Astrocyte (in vitro differentiated cells and primary cell): ENCODE data around the gene CFAP298. TPM values are rescaled to one million over a fixed set of nuclear protein-coding genes. Genes with fewer than 3 reads are reported as not detected.
A peak's percentile ranks its signal among the peaks of the same experiment; 100 is the strongest.

Experiments used
- DNase-seq: peaks from one replicate; pipeline ENCODE4 v3.0.0-alpha.2; 2010; ENCODE audit warnings: low read depth
- FAIRE-seq: peaks from 2 replicates; lab custom pipeline; 2011; peaks lifted over from hg19 to GRCh38; lab: Jason Lieb, UNC
- H2AFZ ChIP-seq: 2 replicates; pipeline ENCODE4 v1.6.0; 2012; ENCODE audit warnings: low read depth, low read length, inconsistent platforms
- H3K27ac ChIP-seq: 2 replicates; pipeline ENCODE4 v1.5.1; 2011; ENCODE audit warnings: low read depth, low read length, inconsistent platforms
- H3K27me3 ChIP-seq: 2 replicates; pipeline ENCODE4 v1.6.0; 2011; ENCODE audit warnings: low read length, inconsistent platforms; ENCODE audit not compliant: insufficient read depth
- H3K36me3 ChIP-seq: 2 replicates; pipeline ENCODE4 v1.5.1; 2011; ENCODE audit warnings: low read length, inconsistent platforms; ENCODE audit not compliant: insufficient read depth
- H3K4me1 ChIP-seq: 2 replicates; pipeline ENCODE4 v1.5.1; 2011; ENCODE audit warnings: low read length, inconsistent platforms; ENCODE audit not compliant: insufficient read depth
- H3K4me2 ChIP-seq: 2 replicates; pipeline ENCODE4 v1.6.0; 2012; ENCODE audit warnings: low read length, inconsistent platforms
- H3K4me3 ChIP-seq: 2 replicates; pipeline ENCODE4 v1.5.1; 2011; ENCODE audit warnings: low read depth, mild to moderate bottlenecking, low read length, inconsistent platforms; ENCODE audit not compliant: insufficient read depth
- H3K79me2 ChIP-seq: 2 replicates; pipeline ENCODE4 v1.6.0; 2012; ENCODE audit warnings: mild to moderate bottlenecking, low read length, inconsistent platforms; ENCODE audit not compliant: insufficient read depth
- H3K9ac ChIP-seq: 2 replicates; pipeline ENCODE4 v1.6.0; 2012; ENCODE audit warnings: mild to moderate bottlenecking, low read length, inconsistent platforms
- H3K9me3 ChIP-seq: 2 replicates; pipeline ENCODE4 v1.5.1; 2012; ENCODE audit warnings: low read depth, mild to moderate bottlenecking, low read length, inconsistent platforms; ENCODE audit not compliant: insufficient read depth
- H4K20me1 ChIP-seq: 2 replicates; pipeline ENCODE4 v1.6.0; 2012; ENCODE audit warnings: low read length, inconsistent platforms; ENCODE audit not compliant: insufficient read depth
- H3K27ac Mint-ChIP-seq: one replicate; pipeline ENCODE4 v1.8.0; 2021; ENCODE audit warnings: mild to moderate bottlenecking, mixed read lengths; ENCODE audit not compliant: unreplicated experiment
- H3K27me3 Mint-ChIP-seq: one replicate; pipeline ENCODE4 v1.8.0; 2021; ENCODE audit warnings: low read depth, mixed read lengths; ENCODE audit not compliant: unreplicated experiment
- H3K36me3 Mint-ChIP-seq: one replicate; pipeline ENCODE4 v1.8.0; 2021; ENCODE audit warnings: low read depth, mixed read lengths; ENCODE audit not compliant: unreplicated experiment
- H3K4me1 Mint-ChIP-seq: one replicate; pipeline ENCODE4 v1.8.0; 2021; ENCODE audit warnings: low read depth, mixed read lengths; ENCODE audit not compliant: unreplicated experiment
- H3K4me3 Mint-ChIP-seq: one replicate; pipeline ENCODE4 v1.8.0; 2021; ENCODE audit warnings: mild to moderate bottlenecking, moderate library complexity, mixed read lengths; ENCODE audit not compliant: unreplicated experiment
- H3K9me3 Mint-ChIP-seq: one replicate; pipeline ENCODE4 v1.8.0; 2021; ENCODE audit warnings: mild to moderate bottlenecking, mixed read lengths; ENCODE audit not compliant: unreplicated experiment
- EZH2 ChIP-seq: IDR thresholded peaks from 2 replicates; pipeline ENCODE4 v1.6.1; 2012; ENCODE audit warnings: mild to moderate bottlenecking, low read length, inconsistent platforms; ENCODE audit not compliant: insufficient read depth
- total RNA-seq: library from RNA; stranded (reverse); gene quantifications from 2 replicates; pipeline ENCODE4 v1.2.1, GENCODE V29; 2021
- TF ChIP-seq, protein P1 (sequence below): IDR thresholded peaks from 2 replicates; pipeline ENCODE4 v1.5.1; 2011; ENCODE audit warnings: low read depth, mild to moderate bottlenecking, inconsistent platforms, low read length, moderate library complexity; ENCODE audit not compliant: insufficient read depth

Gene CFAP298
- total RNA-seq, 1 donor from 2014 or later: 28.7 TPM

DNA sequence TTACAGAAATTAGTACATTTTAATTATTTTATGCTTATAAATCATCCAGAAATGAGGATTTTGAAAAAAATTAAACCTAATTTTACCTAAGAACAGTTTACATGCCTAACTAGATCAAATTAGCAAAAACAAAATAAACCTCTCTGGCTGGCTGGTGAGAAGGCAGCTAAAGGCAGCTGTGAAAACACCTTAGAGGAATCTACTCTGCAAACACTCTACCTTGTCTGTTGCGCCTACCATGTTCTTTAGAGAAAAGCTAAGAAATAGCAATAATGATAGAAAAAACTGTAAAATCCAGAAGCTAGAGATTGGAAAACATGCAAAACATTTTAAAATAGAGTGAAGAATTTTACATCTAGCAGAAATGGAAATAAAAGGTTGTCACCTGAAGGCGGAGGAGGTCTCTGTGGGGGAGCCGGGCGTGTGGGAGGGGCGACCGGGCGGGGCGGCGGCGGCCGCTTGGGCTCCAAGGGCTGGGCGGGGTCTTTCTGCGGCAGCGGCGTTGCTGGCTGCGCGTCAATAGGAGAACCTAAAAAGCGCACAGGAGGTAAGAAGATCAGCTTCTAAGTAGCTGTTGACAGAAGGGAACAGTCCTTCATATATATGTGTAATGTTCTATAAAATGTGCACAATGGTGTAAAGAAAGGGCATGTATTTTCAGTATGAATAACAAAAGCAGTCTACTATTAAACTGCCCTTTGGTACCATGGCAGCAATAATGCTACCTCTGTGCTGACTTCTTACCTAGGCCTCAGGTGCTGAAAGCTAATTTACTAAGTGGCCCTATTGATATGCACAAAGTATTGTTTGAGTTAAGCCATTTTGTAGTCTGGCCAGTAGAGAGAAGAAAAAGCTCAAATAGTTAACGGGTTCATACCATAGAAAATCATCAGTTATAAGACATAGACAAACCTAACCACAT lies 33.3 kb upstream of the CFAP298 start:
- no peaks in the 10 kb centered on the region for H3K9me3 Mint-ChIP-seq

DNA sequence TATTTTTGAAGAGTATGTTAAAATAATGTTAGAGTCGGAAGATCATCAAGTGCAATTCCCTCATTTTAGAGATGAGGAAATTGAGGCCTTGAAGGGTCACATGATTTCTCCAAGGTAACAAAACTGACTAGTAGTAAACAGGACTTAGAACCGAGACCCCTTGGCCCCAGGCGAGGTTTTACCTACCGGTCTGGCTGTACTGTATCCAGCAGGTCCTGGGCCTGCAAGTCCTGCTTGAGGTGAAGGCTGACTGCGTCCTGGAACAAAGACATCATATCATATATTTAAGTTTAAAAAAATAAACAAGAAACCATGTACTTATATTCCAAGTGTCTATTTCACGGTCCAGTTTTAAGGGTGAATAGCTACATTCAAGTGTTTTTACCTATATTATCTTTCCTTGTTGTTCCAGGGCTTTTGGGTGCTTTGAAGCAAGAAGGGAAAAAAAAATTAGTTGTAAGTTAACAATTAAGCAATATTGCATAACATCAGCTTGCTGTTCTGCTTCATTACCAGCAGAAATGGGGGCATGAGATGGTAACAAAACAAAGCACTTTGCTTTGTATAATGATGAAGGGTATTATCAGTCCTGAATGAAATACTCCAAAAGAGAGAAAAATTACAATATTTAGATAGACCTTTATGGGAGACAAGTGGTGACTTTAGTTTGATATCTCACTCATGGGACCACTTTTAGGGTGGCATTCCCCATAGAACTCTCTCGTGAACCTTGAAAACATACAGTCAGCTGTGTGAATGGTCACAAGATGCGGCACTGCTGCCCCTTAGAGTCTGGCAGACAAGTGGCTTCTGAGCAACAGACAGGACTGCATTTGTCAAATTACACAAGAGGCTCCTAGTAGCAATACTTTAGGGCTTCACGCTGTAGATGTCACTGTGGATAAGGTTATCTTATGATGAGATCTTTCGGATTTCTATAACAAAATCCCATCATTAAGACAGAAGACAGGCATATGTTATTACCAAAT lies 29.8 kb upstream of the CFAP298 start:
- peaks cover 7% of the 10 kb centered on the region for H3K36me3 Mint-ChIP-seq
- Histone ChIP-seq H3K27me3 (no peaks in the 10 kb centered on the region), H3K79me2 (no peaks in the 10 kb centered on the region), H3K4me2 (no peak overlapping the region), H2AFZ (no peak overlapping the region), H3K9ac (no peak overlapping the region), H3K36me3 (peaks cover 11% of the 10 kb centered on the region), H3K27ac (no peak overlapping the region), H3K4me1 (no peaks in the 10 kb centered on the region), H3K9me3 (no peaks in the 10 kb centered on the region), H4K20me1 (no peaks in the 10 kb centered on the region), H3K4me3 (no peak overlapping the region)
- peaks cover 2% of the 10 kb centered on the region for H3K4me1 Mint-ChIP-seq
- no peak for DNase-seq
- no peak overlapping the region for H3K27ac Mint-ChIP-seq
- no peaks in the 10 kb centered on the region for H3K27me3 Mint-ChIP-seq
- H3K4me3 Mint-ChIP-seq: no peak overlapping the region
- no peaks in the 10 kb centered on the region for H3K9me3 Mint-ChIP-seq
- no peak for FAIRE-seq
- TF ChIP-seq, protein P1, sequence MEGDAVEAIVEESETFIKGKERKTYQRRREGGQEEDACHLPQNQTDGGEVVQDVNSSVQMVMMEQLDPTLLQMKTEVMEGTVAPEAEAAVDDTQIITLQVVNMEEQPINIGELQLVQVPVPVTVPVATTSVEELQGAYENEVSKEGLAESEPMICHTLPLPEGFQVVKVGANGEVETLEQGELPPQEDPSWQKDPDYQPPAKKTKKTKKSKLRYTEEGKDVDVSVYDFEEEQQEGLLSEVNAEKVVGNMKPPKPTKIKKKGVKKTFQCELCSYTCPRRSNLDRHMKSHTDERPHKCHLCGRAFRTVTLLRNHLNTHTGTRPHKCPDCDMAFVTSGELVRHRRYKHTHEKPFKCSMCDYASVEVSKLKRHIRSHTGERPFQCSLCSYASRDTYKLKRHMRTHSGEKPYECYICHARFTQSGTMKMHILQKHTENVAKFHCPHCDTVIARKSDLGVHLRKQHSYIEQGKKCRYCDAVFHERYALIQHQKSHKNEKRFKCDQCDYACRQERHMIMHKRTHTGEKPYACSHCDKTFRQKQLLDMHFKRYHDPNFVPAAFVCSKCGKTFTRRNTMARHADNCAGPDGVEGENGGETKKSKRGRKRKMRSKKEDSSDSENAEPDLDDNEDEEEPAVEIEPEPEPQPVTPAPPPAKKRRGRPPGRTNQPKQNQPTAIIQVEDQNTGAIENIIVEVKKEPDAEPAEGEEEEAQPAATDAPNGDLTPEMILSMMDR: no peak
- TF ChIP-seq EZH2: no peak

More for the DNA sequence above, 33.3 kb upstream of the CFAP298 start:
- no peaks in the 10 kb centered on the region for H3K27me3 ChIP-seq
- FAIRE-seq (no peak), DNase-seq (no peak)
- peaks cover 9% of the 10 kb centered on the region for H3K36me3 ChIP-seq
- no peaks in the 10 kb centered on the region for H3K9me3 ChIP-seq
- Mint-ChIP-seq H3K36me3 (peaks cover 7% of the 10 kb centered on the region), H3K4me1 (peaks cover 2% of the 10 kb centered on the region), H3K27me3 (no peaks in the 10 kb centered on the region), H3K4me3 (peak overlapping the region; percentile 63), H3K27ac (no peak overlapping the region)
- no peak overlapping the region for H3K27ac ChIP-seq
- H3K79me2 ChIP-seq: no peaks in the 10 kb centered on the region
- H2AFZ ChIP-seq: no peak overlapping the region
- H3K4me2 ChIP-seq: no peak overlapping the region
- no peak overlapping the region for H3K4me3 ChIP-seq
- H3K4me1 ChIP-seq: no peaks in the 10 kb centered on the region
- no peaks in the 10 kb centered on the region for H4K20me1 ChIP-seq
- H3K9ac ChIP-seq: no peak overlapping the region
- TF ChIP-seq EZH2: no peak
- TF ChIP-seq, protein P1: no peak
